ENCODE measurements around the gene TRIM9. TPM values are rescaled to one million over a fixed set of nuclear protein-coding genes. Genes with fewer than 3 reads are reported as not detected.

TRIM9 gene
- total RNA-seq, 4 donors from 2014 or later = 2.4 to 7.6 (median 3.4) TPM

DNA sequence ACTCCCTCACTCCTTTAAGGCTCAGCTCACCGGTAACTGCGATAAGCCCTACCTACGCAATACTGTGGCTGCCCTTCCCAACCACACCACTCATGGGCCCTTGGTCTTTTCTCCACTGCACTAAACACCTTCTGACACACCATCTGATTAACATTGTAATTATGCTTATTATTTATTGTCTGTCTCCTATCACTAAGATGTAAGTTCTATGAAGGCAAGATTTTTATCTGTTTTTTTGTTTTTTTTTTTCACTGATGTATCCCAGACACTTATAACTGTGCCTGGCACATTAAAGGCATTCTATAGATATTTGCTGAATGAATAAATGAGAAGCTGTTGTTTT is 116.4 kb downstream of the TRIM9 start:
- TF ChIP-seq, protein P1, sequence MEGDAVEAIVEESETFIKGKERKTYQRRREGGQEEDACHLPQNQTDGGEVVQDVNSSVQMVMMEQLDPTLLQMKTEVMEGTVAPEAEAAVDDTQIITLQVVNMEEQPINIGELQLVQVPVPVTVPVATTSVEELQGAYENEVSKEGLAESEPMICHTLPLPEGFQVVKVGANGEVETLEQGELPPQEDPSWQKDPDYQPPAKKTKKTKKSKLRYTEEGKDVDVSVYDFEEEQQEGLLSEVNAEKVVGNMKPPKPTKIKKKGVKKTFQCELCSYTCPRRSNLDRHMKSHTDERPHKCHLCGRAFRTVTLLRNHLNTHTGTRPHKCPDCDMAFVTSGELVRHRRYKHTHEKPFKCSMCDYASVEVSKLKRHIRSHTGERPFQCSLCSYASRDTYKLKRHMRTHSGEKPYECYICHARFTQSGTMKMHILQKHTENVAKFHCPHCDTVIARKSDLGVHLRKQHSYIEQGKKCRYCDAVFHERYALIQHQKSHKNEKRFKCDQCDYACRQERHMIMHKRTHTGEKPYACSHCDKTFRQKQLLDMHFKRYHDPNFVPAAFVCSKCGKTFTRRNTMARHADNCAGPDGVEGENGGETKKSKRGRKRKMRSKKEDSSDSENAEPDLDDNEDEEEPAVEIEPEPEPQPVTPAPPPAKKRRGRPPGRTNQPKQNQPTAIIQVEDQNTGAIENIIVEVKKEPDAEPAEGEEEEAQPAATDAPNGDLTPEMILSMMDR (IDR thresholded peaks at IDR 0.05) = no peak
- TF ChIP-seq POLR2A (IDR thresholded peaks at IDR 0.05) = no peak
- Histone ChIP-seq H3K4me3 (no peak overlapping the region), H3K27me3 (no peaks in the 10 kb centered on the region), H3K9me3 (no peaks in the 10 kb centered on the region), H3K36me3 (no peaks in the 10 kb centered on the region), H3K4me1 (no peaks in the 10 kb centered on the region), H3K27ac (no peak overlapping the region)
- intact Hi-C loops (cut with DNase I; ENCODE audit: low total_unique reads) = no loop called here
- no peak for DNase-seq

GRCh38 chr14:50977863-50978528 is 116.9 kb downstream of the TRIM9 start:
- intact Hi-C loops (cut with DNase I; ENCODE audit: low total_unique reads) = no loop called here
- DNase-seq = no peak
- no peaks in the 10 kb centered on the region for H3K4me1 ChIP-seq

GRCh38 chr14:50974118-50974517 is 120.8 kb downstream of the TRIM9 start:
- Histone ChIP-seq H3K4me3 (no peak overlapping the region), H3K27me3 (no peaks in the 10 kb centered on the region), H3K27ac (no peak overlapping the region), H3K9me3 (no peaks in the 10 kb centered on the region), H3K4me1 (no peaks in the 10 kb centered on the region), H3K36me3 (no peaks in the 10 kb centered on the region)
- no peak for TF ChIP-seq POLR2A (IDR thresholded peaks at IDR 0.05)
- TF ChIP-seq, protein P1 (IDR thresholded peaks at IDR 0.05) = no peak
- no peak for DNase-seq
- intact Hi-C loops (cut with DNase I; ENCODE audit: low total_unique reads) = no loop called here

More at GRCh38 chr14:50977863-50978528, 116.9 kb downstream of the TRIM9 start:
- no peak overlapping the region for H3K27ac ChIP-seq
- no peaks in the 10 kb centered on the region for H3K27me3 ChIP-seq
- no peaks in the 10 kb centered on the region for H3K36me3 ChIP-seq
- TF ChIP-seq, protein P1 (IDR thresholded peaks at IDR 0.05) = no peak
- TF ChIP-seq POLR2A (IDR thresholded peaks at IDR 0.05) = no peak
- no peaks in the 10 kb centered on the region for H3K9me3 ChIP-seq
- no peak overlapping the region for H3K4me3 ChIP-seq

DNA sequence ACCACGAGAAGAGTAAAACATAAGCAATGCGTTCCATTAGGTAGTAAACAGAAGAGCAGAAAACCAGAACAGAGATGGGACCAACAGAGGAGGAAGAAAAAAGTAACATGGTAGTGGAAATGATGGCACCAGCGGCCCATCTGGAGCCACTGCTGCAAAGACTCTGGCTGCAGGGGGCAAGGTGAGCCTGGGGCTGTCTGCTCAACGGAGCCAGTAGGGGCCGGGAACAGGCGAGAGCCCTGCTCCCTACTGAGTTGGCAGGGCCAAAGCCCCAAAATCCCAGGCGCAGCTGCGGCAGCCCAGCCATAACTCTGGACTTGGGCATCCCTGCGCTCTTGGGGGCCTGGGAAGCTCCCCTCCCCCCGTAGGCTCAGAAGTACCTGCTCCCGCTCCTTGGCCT is 122.2 kb downstream of the TRIM9 start:
- no peak for DNase-seq
- intact Hi-C loops (cut with DNase I; ENCODE audit: low total_unique reads) = no loop called here
- Histone ChIP-seq H3K4me3 (no peak overlapping the region), H3K36me3 (no peaks in the 10 kb centered on the region), H3K27me3 (no peaks in the 10 kb centered on the region), H3K27ac (no peak overlapping the region), H3K9me3 (no peaks in the 10 kb centered on the region), H3K4me1 (no peaks in the 10 kb centered on the region)
- TF ChIP-seq POLR2A (IDR thresholded peaks at IDR 0.05) = no peak
- TF ChIP-seq, protein P1 (IDR thresholded peaks at IDR 0.05) = no peak

GRCh38 chr14:50970886-50971781 is 123.8 kb downstream of the TRIM9 start:
- H3K9me3 ChIP-seq = no peaks in the 10 kb centered on the region
- no peaks in the 10 kb centered on the region for H3K36me3 ChIP-seq
- no peaks in the 10 kb centered on the region for H3K27me3 ChIP-seq
- no peak for DNase-seq
- no peaks in the 10 kb centered on the region for H3K4me1 ChIP-seq
- TF ChIP-seq, protein P1 (IDR thresholded peaks at IDR 0.05) = no peak
- no peak for TF ChIP-seq POLR2A (IDR thresholded peaks at IDR 0.05)
- intact Hi-C loops (cut with DNase I; ENCODE audit: low total_unique reads) = no loop called here
- no peak overlapping the region for H3K4me3 ChIP-seq
- no peak overlapping the region for H3K27ac ChIP-seq
